ENCODE data around the gene MCRS1.

GRCh38 chr12:49525942-49526341, 42.0 kb downstream of the MCRS1 start:
- TF ChIP-seq CTCF (conservative IDR thresholded peaks at IDR 0.05; ENCODE audit: low read depth, low read length) (no peak), EZH2phosphoT487 (IDR thresholded peaks at IDR 0.05; ENCODE audit: borderline replicate concordance, low read length) (no peak), EZH2 (IDR thresholded peaks at IDR 0.05; ENCODE audit: low read length, unreplicated experiment) (no peak)

Measured in PC-3 (cell line).